Measurements from ENCODE around the gene OR52K1.

DNA sequence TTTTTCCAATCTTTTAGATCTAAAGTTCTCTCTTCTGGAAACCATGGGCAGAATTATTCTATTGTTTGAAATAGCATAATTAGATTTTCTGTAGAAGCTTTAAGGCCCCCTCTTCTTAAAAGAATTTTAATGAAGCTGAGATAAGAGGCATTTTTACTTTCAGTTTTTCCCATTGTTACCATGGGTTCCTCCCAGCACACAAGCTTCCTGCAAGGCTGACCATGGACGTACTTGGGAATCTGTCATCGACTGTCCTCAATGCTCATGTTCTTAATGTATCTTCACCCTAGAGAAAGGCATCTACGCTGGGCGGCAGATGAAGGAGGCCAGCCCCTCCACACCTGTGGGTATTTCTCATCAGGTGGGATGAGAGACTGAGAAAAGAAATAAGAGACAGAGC is 22.3 kb upstream of the OR52K1 start:
- TF ChIP-seq, protein P1, sequence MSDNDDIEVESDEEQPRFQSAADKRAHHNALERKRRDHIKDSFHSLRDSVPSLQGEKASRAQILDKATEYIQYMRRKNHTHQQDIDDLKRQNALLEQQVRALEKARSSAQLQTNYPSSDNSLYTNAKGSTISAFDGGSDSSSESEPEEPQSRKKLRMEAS (IDR thresholded peaks at IDR 0.05; ENCODE audit: low read depth) = no peak
- no peak for TF ChIP-seq EP300 (IDR thresholded peaks at IDR 0.05; ENCODE audit: borderline replicate concordance in 1 of 2, low read depth in 1 of 2, low read length in 1 of 2)
- TF ChIP-seq, protein P2, sequence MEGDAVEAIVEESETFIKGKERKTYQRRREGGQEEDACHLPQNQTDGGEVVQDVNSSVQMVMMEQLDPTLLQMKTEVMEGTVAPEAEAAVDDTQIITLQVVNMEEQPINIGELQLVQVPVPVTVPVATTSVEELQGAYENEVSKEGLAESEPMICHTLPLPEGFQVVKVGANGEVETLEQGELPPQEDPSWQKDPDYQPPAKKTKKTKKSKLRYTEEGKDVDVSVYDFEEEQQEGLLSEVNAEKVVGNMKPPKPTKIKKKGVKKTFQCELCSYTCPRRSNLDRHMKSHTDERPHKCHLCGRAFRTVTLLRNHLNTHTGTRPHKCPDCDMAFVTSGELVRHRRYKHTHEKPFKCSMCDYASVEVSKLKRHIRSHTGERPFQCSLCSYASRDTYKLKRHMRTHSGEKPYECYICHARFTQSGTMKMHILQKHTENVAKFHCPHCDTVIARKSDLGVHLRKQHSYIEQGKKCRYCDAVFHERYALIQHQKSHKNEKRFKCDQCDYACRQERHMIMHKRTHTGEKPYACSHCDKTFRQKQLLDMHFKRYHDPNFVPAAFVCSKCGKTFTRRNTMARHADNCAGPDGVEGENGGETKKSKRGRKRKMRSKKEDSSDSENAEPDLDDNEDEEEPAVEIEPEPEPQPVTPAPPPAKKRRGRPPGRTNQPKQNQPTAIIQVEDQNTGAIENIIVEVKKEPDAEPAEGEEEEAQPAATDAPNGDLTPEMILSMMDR (IDR thresholded peaks at IDR 0.05) = no peak
- no peak for TF ChIP-seq SMC3 (IDR thresholded peaks at IDR 0.05; ENCODE audit: low read depth, low read length)
